AG09319 (cell line): ENCODE measurements around the gene TCERG1L.

ENCODE experiments used
- DNase-seq: peaks from one replicate; pipeline ENCODE4 v3.0.0-alpha.2; 2010; ENCODE audit warnings: low read depth; ENCODE audit errors: extremely low read depth
- CTCF ChIP-seq: IDR thresholded peaks from 2 replicates; pipeline ENCODE4 v1.5.1; 2011; ENCODE audit warnings: low read depth, mild to moderate bottlenecking, inconsistent platforms, low read length, moderate library complexity

Gene TCERG1L

GRCh38 chr10:131096031-131096430, 215.5 kb downstream of the TCERG1L start:
- DNase-seq: no peak
- no peak for TF ChIP-seq CTCF

- TF ChIP-seq CTCF: no peak
- DNase-seq: no peak
These were observed 216.3 kb downstream of the TCERG1L start for GRCh38 chr10:131095313-131095580.

GRCh38 chr10:131094527-131095312, 216.8 kb downstream of the TCERG1L start:
- no peak for DNase-seq
- no peak for TF ChIP-seq CTCF

- no peak for DNase-seq
- TF ChIP-seq CTCF: no peak
These were observed 217.6 kb downstream of the TCERG1L start for GRCh38 chr10:131093795-131094366.

GRCh38 chr10:131093346-131093745, 218.2 kb downstream of the TCERG1L start:
- no peak for TF ChIP-seq CTCF
- DNase-seq: no peak

- no peak for DNase-seq
- TF ChIP-seq CTCF: no peak
These were observed 218.6 kb downstream of the TCERG1L start for GRCh38 chr10:131092876-131093275.

- DNase-seq: no peak
- no peak for TF ChIP-seq CTCF
These were observed 219.1 kb downstream of the TCERG1L start for GRCh38 chr10:131092386-131092785.
